GM21367 (cell line): Measurements from ENCODE around the gene MINDY4.

Source experiments
- ATAC-seq: cut with Tn5 transposase; IDR thresholded peaks from one replicate; pipeline ENCODE4 v1.9.1; 2021; ENCODE audit not compliant: unreplicated experiment

MINDY4 gene

GRCh38 chr7:30899066-30899465 is 127.8 kb downstream of the MINDY4 start:
- no peak for ATAC-seq

GRCh38 chr7:30899630-30900029 is 128.4 kb downstream of the MINDY4 start:
- ATAC-seq = no peak

- no peak for ATAC-seq
Measured at GRCh38 chr7:30900053-30900452, 128.8 kb downstream of the MINDY4 start.

DNA sequence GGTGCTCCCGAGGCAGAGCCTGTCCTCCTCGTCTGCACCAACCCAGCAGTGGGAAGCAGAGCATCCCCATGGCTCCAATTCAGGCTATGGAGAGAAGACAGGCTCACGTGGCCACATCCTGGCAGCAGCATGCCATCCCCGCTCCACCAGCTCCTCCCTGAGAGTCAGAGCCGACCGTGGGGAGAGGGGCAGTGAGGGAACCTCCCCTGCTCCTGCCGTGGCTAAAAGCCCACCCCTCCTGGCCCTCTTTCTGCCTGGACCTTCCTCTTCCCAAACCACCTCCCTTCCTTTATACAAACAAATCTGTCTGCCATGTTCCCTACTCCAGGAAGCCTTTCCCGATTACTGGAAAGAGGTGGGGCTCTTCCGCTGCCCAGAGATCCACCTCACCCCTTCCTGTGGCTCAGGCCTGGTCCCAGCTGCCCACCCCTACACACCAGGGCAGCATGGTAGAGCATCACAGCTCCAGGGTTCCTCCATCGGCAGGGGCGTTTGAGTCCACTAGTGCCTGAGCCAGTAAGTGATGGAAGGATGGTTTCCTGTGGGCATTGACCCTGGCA is 129.7 kb downstream of the MINDY4 start:
- ATAC-seq = no peak

- ATAC-seq = no peak
Measured at GRCh38 chr7:30901856-30902255, 130.6 kb downstream of the MINDY4 start.

DNA sequence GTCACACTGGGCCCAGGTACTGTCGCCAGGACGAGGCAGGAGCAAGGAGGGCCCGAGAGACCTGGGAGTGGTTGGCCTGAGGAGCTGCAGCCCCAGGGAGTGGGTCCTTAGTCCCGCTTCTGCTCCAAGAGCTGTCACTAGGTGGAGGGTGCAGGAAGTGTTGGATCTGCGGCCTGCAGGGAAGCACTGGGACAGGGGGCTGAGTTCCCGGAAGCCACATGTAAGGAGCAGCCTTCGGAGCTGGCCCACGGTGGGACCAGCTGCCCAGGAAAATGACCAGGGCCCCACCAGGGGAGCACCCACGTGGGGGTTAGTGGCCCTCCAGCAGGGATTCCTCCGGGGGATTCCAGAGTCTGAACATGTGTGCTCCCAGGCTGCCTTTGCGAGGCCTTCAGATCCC is 131.2 kb downstream of the MINDY4 start:
- ATAC-seq = no peak

- no peak for ATAC-seq
Measured at GRCh38 chr7:30903146-30903545, 131.9 kb downstream of the MINDY4 start.

- no peak for ATAC-seq
Measured at GRCh38 chr7:30904561-30904960, 133.3 kb downstream of the MINDY4 start.

DNA sequence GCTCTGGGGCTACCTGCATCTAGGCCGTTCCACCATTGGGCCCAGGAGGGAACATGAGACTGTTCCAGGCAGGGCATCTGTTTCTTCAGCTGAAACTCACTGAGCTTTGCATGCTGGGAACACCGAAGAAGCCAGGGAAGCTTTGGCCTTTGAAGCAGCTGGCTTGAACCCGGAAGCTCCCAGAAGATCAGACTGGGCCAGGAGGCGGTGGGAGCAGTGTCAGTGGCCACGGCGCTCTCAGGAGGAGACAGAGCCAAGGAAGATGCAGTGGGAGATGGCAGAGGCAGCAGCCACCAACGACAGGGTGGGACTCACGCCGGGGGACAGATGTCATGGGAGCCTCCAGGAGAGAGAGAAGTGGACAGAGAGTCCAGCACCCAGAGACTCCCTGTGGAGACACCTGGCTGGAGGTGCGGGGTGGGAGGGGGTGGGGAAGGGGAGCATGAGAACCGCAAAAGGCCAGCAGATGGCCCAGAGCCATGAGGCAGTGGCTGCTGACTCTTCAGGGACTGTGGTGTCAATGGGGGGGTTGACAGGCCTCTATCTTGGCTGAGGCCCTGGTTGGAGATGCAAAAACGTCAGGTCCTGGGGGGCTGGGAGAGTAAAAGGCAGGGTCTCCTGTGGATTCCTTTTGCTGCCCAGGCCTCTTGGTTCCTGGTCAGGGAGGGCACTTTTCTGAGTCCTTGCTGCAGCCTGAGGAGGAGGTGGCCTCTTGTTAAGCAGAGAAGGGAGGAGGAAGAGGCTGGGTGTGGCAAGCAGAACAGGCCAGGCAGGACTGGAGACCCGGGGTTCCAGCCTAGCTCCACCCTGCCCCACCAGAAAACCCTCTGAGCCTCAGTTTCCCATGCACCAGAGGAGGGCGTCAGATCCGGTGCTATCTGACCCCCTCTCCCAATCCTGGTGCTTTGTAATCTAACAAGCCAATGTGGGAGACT is 134.1 kb downstream of the MINDY4 start:
- no peak for ATAC-seq

DNA sequence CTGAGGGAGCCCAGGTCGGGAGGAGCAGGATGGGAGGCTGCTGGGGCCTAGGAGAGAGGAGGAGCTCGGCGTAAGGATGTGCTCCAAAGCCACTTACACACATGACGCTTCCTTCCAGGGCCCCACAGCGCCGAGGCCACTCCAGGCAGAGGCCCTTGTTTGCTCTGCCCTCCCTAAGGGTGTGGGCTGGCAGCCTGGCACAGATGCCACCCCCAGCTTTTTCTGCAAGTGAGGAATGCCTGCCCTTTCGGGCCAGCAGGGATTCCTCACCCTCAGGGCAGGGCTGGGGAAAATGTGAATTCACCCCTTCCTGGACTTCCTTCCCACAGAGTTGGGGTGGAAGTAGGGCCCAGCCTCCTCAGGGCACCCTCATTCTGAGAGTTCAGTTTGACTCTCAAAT is 134.8 kb downstream of the MINDY4 start:
- ATAC-seq = no peak

- ATAC-seq = no peak
Measured at GRCh38 chr7:30906515-30907240, 135.5 kb downstream of the MINDY4 start.

GRCh38 chr7:30907527-30908267 is 136.5 kb downstream of the MINDY4 start:
- no peak for ATAC-seq

- ATAC-seq = no peak
Measured at GRCh38 chr7:30908681-30909080, 137.5 kb downstream of the MINDY4 start.

GRCh38 chr7:30909431-30909830 is 138.2 kb downstream of the MINDY4 start:
- no peak for ATAC-seq

GRCh38 chr7:30910411-30911073 is 139.3 kb downstream of the MINDY4 start:
- ATAC-seq = no peak

DNA sequence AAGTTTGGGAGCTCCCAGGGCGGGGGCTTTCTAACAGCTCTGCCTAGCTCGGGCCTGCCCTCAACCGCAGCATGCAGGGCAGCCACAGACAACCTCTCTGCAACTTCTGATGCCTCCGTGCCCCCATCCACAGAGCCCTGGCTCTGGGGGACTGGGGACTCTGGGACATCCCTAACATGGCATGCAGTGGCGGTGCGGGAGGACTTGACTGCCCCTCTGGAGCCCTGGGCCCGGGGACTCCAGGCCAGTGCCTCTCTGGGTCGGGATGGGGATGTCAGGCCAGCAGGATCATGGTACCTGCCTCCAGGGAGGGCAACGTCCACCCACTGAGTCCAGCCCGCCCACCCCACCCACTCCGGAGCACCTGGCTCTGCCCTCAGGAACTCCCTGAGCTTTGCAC is 139.9 kb downstream of the MINDY4 start:
- ATAC-seq = no peak

DNA sequence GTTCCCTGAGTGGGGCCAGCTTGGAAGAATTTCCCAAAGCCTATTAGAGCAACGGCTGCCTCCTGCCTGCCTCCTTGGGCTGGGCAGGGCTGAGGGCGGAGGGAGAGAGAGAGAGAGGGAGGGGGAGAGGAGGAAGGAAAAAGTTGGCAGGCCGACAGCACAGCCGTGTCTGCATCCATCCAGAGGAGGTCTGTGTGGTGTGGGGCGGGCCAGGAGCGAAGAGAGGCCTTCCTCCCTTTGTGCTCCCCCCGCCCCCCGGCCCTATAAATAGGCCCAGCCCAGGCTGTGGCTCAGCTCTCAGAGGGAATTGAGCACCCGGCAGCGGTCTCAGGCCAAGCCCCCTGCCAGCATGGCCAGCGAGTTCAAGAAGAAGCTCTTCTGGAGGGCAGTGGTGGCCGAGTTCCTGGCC is 140.3 kb downstream of the MINDY4 start, which contains the start of gene AQP1:
TSS of gene AQP1 (plus strand) at position 293 of the 409 bp plus-strand sequence. CDS start at position 350, 57 bp downstream.
- no peak for ATAC-seq

DNA sequence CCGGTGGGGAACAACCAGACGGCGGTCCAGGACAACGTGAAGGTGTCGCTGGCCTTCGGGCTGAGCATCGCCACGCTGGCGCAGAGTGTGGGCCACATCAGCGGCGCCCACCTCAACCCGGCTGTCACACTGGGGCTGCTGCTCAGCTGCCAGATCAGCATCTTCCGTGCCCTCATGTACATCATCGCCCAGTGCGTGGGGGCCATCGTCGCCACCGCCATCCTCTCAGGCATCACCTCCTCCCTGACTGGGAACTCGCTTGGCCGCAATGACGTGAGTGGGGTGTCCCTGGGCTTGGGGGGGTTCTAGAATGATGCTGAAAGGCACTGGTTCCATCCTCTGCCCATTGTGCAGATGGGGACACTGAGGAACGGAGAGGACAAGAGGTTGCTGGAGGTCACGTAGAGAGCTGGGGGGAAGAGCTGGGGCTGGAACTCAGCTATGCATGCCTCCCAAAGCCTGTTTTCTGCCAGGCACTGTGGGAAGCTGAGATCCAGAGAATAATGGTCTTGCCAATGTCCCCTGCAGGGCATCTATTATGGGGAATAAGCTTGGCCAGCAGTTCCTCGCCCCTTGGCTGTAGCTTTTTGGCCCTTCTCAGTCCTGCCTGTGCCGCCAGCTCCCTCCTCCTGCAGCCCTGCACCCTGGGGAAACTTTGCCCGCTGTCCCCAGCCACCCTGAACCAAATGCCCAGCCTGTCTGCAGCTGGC is 141.0 kb downstream of the MINDY4 start:
- no peak for ATAC-seq

DNA sequence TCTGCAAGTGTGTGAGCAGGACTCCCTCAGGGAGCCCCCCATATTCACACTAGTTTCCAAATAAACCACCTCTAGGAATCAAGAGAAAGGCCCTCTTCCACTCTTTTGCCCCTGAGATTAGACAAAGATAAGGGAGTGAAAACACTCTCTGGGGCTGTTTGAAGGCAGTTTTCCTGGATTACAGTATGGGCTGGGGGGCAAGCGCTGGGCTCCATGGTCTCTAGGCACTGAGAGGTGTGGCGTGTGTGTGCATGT is 141.4 kb downstream of the MINDY4 start:
- no peak for ATAC-seq
